NCI-H187 (cell line): ENCODE data around the gene UROD.
"Not testable (repeated sequence)": the region's sequence is repeated elsewhere in the genome, so short reads cannot be mapped to it uniquely, and the experiment has no call there.

Source experiments
- DNase-seq, 2 experiments: peaks; one replicate each; lab custom pipeline; 2025; lab: John Stamatoyannopoulos, UW

The UROD gene

GRCh38 chr1:45038661-45039364 is 26.8 kb downstream of the UROD start:
- DNase-seq = no peak

DNA sequence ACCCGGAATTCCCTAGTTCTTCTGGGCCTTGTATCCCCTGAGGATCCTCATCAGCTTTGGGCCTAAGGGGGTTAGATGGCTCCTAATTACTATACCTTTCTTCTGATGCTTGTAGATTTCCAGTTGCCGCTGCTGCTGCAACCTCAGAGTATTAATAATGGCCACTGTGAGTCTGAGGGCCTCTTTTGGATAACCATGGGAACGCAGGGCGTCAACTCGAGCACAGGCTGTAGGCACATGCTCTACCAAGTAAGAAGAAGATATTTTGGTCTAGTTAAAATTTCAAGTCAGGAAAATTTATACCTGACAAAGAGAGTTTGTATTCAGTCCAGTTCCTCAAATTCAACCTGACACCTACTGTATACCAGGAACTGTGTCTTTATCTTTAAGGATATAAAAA is 28.2 kb downstream of the UROD start:
- no peak for DNase-seq

DNA sequence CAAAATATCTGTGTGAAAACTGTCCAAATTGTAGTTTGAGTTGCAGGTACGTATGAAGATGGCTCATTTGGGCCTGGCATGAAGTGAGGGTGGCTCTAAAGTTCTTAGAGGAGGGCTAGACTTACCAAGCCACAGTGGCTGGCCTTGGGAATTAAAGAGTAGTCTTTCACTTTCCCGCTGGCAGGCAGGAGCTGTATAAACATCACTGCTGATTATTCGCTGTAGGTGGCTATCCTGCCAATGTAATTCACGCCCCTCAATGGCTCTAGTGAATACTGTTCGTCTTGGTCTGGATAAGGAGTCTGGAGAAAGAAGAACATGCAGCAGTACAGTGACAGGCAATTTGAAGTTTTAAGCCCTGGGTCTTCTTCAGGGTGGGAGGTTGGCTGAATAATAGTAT is 31.0 kb downstream of the UROD start:
- DNase-seq = no peak

DNA sequence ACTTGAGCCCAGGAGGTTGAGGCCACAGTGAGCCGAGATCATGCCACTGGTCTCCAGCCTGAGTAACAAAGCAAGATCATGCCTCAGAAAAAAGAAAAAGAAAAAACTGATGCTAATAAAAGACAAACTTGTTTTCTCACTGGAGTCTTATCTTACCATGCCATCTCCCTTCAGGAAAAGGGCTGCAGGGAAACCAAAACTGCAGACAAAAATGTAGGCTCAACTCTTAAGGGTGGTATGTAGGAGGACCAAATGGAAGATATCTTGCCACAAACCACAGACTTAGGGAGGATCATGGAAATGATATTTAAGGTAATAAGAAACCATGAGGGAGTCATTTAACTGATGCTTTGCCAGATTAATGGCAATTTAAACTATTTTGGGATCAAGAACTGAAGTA is 32.9 kb downstream of the UROD start:
- DNase-seq = no peak

DNA sequence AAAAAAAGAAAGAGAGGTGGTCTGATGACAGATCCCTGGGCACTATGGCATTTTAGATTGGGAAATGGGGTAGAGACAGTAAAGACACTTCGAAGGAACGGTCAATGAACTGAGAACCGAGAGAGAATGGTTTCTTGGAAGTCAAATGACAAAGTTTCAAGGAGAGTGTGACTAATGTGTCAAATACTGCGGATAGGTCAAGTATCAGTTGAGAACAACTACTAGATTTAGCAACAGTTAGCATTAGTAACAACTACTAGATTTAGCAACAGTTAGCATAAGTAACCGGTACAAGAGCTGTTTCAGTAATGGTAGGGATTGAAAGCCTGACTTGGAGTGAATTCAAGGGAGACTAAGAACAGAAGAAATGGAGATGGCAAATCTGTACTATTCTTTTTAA is 35.0 kb downstream of the UROD start:
- no peak for DNase-seq

DNA sequence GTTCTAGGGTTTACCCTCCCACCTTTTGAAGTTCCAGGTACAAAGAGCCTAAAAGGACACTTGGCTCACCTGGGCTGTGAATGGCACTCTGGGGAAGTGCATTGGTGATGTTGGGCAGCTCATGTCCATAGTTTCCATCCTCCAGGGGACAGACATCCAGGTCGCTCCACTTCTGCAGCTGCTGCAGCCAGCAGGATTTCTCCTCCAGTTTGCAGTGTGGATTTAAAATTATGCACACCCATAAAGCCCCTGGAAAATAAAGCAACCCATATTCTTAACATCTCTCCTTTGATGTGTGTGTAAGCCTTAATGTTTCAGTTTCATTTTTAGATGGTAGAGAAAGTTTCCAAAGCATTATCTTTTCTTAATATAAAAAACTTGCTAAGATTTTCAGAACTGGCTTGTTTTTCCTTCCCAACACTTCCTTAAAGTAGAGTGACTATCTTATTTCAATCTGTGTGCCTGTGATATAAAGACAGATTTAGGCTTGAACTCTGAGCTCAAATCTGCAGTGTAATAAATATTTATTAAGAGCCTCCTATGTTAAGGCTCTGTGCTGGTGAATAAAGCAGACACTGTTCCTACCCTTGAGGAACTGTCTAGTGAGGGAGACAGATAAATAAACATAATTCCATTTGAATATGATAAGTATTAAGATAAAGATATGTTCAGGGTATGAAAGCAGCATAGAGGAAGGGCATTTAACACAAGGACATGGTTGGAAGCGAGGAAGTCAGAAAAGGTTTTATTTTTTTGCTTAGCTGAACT is 39.1 kb downstream of the UROD start:
- no peak for DNase-seq

DNA sequence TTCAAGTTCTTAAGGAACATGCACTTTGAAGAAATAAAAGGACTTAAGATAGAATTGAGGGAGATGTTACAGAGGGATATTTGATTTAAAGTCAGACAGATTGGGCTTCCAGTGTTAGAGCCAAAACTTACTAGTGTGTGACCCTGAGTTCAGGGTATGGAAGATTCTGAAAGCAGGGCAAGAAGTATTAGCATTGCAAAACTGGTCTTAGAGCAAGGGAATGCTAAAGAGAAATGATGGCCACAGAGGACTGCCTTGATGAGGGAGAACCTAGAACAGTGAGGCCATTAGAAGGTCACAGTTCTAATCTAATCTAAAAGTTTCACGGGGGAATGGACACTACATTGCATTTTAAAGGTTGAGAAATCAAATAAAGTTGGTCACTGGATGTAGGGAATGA is 45.5 kb downstream of the UROD start:
- no peak for DNase-seq

GRCh38 chr1:45059829-45060228 is 47.8 kb downstream of the UROD start:
- DNase-seq = no peak

GRCh38 chr1:45062463-45062862 is 50.4 kb downstream of the UROD start:
- not testable (repeated sequence) for DNase-seq

- DNase-seq = no peak
These were observed 53.0 kb downstream of the UROD start for GRCh38 chr1:45065083-45065482.
